Ishikawa (cell line): ENCODE measurements around the gene MAPK11.

Source experiments
- CEBPB ChIP-seq: IDR thresholded peaks from 2 replicates; pipeline ENCODE4 v1.6.1; 2012
- CREB1 ChIP-seq: IDR thresholded peaks from 2 replicates; pipeline ENCODE4 v1.6.1; 2012; ENCODE audit warnings: low read depth
- EGR1 ChIP-seq: IDR thresholded peaks from 2 replicates; pipeline ENCODE4 v1.6.1; 2012
- EP300 ChIP-seq: IDR thresholded peaks from 2 replicates; pipeline ENCODE4 v1.6.1; 2012; ENCODE audit warnings: borderline replicate concordance
- FOXM1 ChIP-seq: IDR thresholded peaks from 2 replicates; pipeline ENCODE4 v1.6.1; 2012; ENCODE audit warnings: low read depth, borderline replicate concordance
- MAX ChIP-seq: IDR thresholded peaks from 2 replicates; pipeline ENCODE4 v1.6.1; 2012
- NFIC ChIP-seq: IDR thresholded peaks from 2 replicates; pipeline ENCODE4 v1.6.1; 2012
- RAD21 ChIP-seq: IDR thresholded peaks from 2 replicates; pipeline ENCODE4 v1.6.1; 2012; ENCODE audit warnings: low read depth
- REST ChIP-seq: IDR thresholded peaks from 2 replicates; pipeline ENCODE4 v1.6.1; 2012; ENCODE audit warnings: low read depth, mild to moderate bottlenecking
- TAF1 ChIP-seq: IDR thresholded peaks from 2 replicates; pipeline ENCODE4 v1.6.1; 2012; ENCODE audit warnings: low read depth, mild to moderate bottlenecking
- TCF12 ChIP-seq: IDR thresholded peaks from 2 replicates; pipeline ENCODE4 v1.6.1; 2012; ENCODE audit warnings: low read depth
- USF1 ChIP-seq: IDR thresholded peaks from 2 replicates; pipeline ENCODE4 v1.6.1; 2012
- YY1 ChIP-seq: IDR thresholded peaks from 2 replicates; pipeline ENCODE4 v1.6.1; 2012; ENCODE audit warnings: low read depth
- ZBTB7A ChIP-seq: IDR thresholded peaks from 2 replicates; pipeline ENCODE4 v1.6.1; 2012; ENCODE audit warnings: low read depth

GRCh38 chr22:50229370-50229769, 40.8 kb downstream of the MAPK11 start:
- TF ChIP-seq CEBPB (no peak), CREB1 (no peak), MAX (no peak), FOXM1 (no peak), EP300 (no peak), YY1 (no peak), USF1 (no peak), TAF1 (no peak), REST (no peak), EGR1 (no peak), NFIC (no peak), TCF12 (no peak), ZBTB7A (no peak), RAD21 (no peak)
